PFSK-1 (cell line): ENCODE results near the gene HEATR9.

Experiments
- POLR2AphosphoS5 ChIP-seq: IDR thresholded peaks from 2 replicates; pipeline ENCODE4 v1.6.1; 2012; ENCODE audit warnings: low read depth, mild to moderate bottlenecking, control low read depth, low read length, moderate library complexity
- TAF1 ChIP-seq: IDR thresholded peaks from 2 replicates; pipeline ENCODE4 v1.6.1; 2012; ENCODE audit warnings: low read length, control low read depth, borderline replicate concordance; ENCODE audit not compliant: insufficient read depth

DNA sequence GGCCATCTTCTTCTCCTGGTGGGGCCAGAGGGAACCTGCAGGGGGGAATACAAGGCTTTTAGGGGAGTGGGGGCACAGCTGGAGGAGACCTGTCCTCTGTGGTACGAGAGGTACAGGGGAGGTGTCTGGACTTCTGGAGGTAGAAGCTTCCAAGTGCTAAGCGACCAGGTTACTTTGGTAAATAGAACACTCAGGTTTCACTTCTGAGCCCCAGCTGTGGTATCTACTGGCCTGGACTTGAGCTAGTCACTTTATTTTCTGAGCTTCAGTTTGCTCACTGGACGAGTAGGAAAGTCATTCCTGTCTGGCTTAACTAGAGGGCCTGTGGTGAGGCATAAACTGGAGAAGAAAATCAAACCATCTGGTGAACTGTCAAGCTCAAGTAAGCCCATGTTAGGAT, at the start of gene HEATR9:
- TF ChIP-seq POLR2AphosphoS5: no peak
- no peak for TF ChIP-seq TAF1
